Smooth muscle cell (in vitro differentiated cells): ENCODE results near the gene ADAP1. TPM values are rescaled to one million over a fixed set of nuclear protein-coding genes. Genes with fewer than 3 reads are reported as not detected.

Experiments
- DNase-seq: peaks from one replicate; lab custom pipeline; 2025; ENCODE audit not compliant: unreplicated experiment; lab: John Stamatoyannopoulos, UW
- H2AFZ ChIP-seq: fragments of 200-600 bp; sonication (generic); 2 replicates; pipeline ENCODE4 v1.6.0; 2016; ENCODE audit warnings: antibody characterized with exemption, low read depth, mild to moderate bottlenecking
- H3F3A ChIP-seq: fragments of 200-600 bp; sonication (generic); 2 replicates; pipeline ENCODE4 v1.6.0; 2017; ENCODE audit warnings: antibody characterized with exemption, low read depth
- H3K27ac ChIP-seq: fragments of 200-600 bp; sonication (generic); 2 replicates; pipeline ENCODE4 v1.5.1; 2016; ENCODE audit warnings: low read depth, mild to moderate bottlenecking
- H3K27me3 ChIP-seq: fragments of 200-600 bp; sonication (generic); 2 replicates; pipeline ENCODE4 v1.6.1; 2016; ENCODE audit warnings: low read depth, mild to moderate bottlenecking
- H3K36me3 ChIP-seq: fragments of 200-600 bp; sonication (generic); 2 replicates; pipeline ENCODE4 v1.5.1; 2016; ENCODE audit warnings: low read depth
- H3K4me1 ChIP-seq: fragments of 200-600 bp; sonication (generic); 2 replicates; pipeline ENCODE4 v1.5.1; 2016; ENCODE audit warnings: low read depth
- H3K4me2 ChIP-seq: fragments of 200-600 bp; sonication (generic); 2 replicates; pipeline ENCODE4 v1.6.0; 2016; ENCODE audit warnings: mild to moderate bottlenecking
- H3K4me3 ChIP-seq: fragments of 200-600 bp; sonication (generic); 2 replicates; pipeline ENCODE4 v1.5.1; 2016; ENCODE audit warnings: mild to moderate bottlenecking
- H3K79me2 ChIP-seq: fragments of 200-600 bp; sonication (generic); 2 replicates; pipeline ENCODE4 v1.6.0; 2016; ENCODE audit warnings: low read depth, mild to moderate bottlenecking
- H3K9ac ChIP-seq: fragments of 200-600 bp; sonication (generic); 2 replicates; pipeline ENCODE4 v1.6.0; 2016; ENCODE audit warnings: low read depth
- H3K9me3 ChIP-seq: fragments of 200-600 bp; sonication (generic); replicated peaks from 2 replicates; pipeline ENCODE4 v1.5.1; 2016; ENCODE audit warnings: low read depth
- H4K20me1 ChIP-seq: fragments of 200-600 bp; sonication (generic); 2 replicates; pipeline ENCODE4 v1.6.0; 2016; ENCODE audit warnings: low read depth
- CTCF ChIP-seq: fragments of 200-600 bp; sonication (generic); IDR thresholded peaks from 2 replicates; pipeline ENCODE4 v1.5.1; 2017; ENCODE audit warnings: borderline replicate concordance, mild to moderate bottlenecking, antibody characterized with exemption; ENCODE audit not compliant: insufficient read depth, poor library complexity, severe bottlenecking
- WGBS: methylation state at CpG from one replicate; pipeline ENCODE4 v1.1.7; 2016; ENCODE audit warnings: low lambda C conversion rate; 5-methylcytosine and 5-hydroxymethylcytosine counted together
- polyA plus RNA-seq: library from polyadenylated mRNA; unstranded; fragments of >200 nt; fragmentation: Nextera tagmentation; extraction: Ambion mirVana; gene quantifications from 2 replicates; pipeline ENCODE4 v1.2.1, GENCODE V29; 2016
- total RNA-seq: library from RNA; depleted of rRNA; stranded (reverse); fragments of >200 nt; gene quantifications from 2 replicates; pipeline ENCODE4 v1.2.3, GENCODE V29; 2014

ADAP1 gene
- total and polyA plus RNA-seq, 2 experiments from 2014 or later: 1.3 to 2.0 TPM

- no peaks in the 10 kb centered on the region for H3K4me1 ChIP-seq
- no peaks in the 10 kb centered on the region for H3K36me3 ChIP-seq
- no peaks in the 10 kb centered on the region for H4K20me1 ChIP-seq
- no peaks in the 10 kb centered on the region for H3K9me3 ChIP-seq
- 95% methylated on average over 42 of the region's 42 CpGs for WGBS
- no peak overlapping the region for H3K9ac ChIP-seq
- H3F3A ChIP-seq: no peaks in the 10 kb centered on the region
- DNase-seq: no peak
- H2AFZ ChIP-seq: no peak overlapping the region
- H3K79me2 ChIP-seq: no peaks in the 10 kb centered on the region
- no peak overlapping the region for H3K4me2 ChIP-seq
- H3K27me3 ChIP-seq: no peaks in the 10 kb centered on the region
- H3K4me3 ChIP-seq: no peak overlapping the region
- no peak for TF ChIP-seq CTCF
- H3K27ac ChIP-seq: no peak overlapping the region
Measured at GRCh38 chr7:896346-897075, 58.0 kb downstream of the ADAP1 start.

GRCh38 chr7:895451-896052 is 58.9 kb downstream of the ADAP1 start:
- no peak overlapping the region for H3K27ac ChIP-seq
- no peaks in the 10 kb centered on the region for H3K9me3 ChIP-seq
- H2AFZ ChIP-seq: no peak overlapping the region
- H3K27me3 ChIP-seq: no peaks in the 10 kb centered on the region
- TF ChIP-seq CTCF: no peak
- no peak overlapping the region for H3K4me2 ChIP-seq
- no peaks in the 10 kb centered on the region for H3K4me1 ChIP-seq
- no peaks in the 10 kb centered on the region for H4K20me1 ChIP-seq
- DNase-seq: no peak
- WGBS: 98% methylated on average over 51 of the region's 52 CpGs
- no peak overlapping the region for H3K4me3 ChIP-seq
- no peaks in the 10 kb centered on the region for H3K36me3 ChIP-seq
- H3F3A ChIP-seq: no peaks in the 10 kb centered on the region
- no peak overlapping the region for H3K9ac ChIP-seq
- no peaks in the 10 kb centered on the region for H3K79me2 ChIP-seq

GRCh38 chr7:894927-895450 is 59.5 kb downstream of the ADAP1 start:
- Histone ChIP-seq H3K27me3 (no peaks in the 10 kb centered on the region), H3K79me2 (no peaks in the 10 kb centered on the region), H3K36me3 (no peaks in the 10 kb centered on the region), H2AFZ (no peak overlapping the region), H3K9me3 (no peaks in the 10 kb centered on the region), H3K27ac (no peak overlapping the region), H3K4me2 (no peak overlapping the region), H3K9ac (no peak overlapping the region), H3K4me3 (no peak overlapping the region), H4K20me1 (no peaks in the 10 kb centered on the region), H3F3A (no peaks in the 10 kb centered on the region), H3K4me1 (no peaks in the 10 kb centered on the region)
- 98% methylated on average over 21 of the region's 21 CpGs for WGBS
- no peak for TF ChIP-seq CTCF
- DNase-seq: no peak
